Mammary epithelial cell (primary cell): Measurements from ENCODE around the gene MYL4.

Source experiments
- CTCF ChIP-seq, 2 donors: IDR thresholded peaks in 1 of 2; conservative IDR thresholded peaks in 1 of 2; 2 replicates each; pipeline ENCODE4 v1.5.1; 2011 to 2012; ENCODE audit warnings: inconsistent platforms in 2 of 2, low read length in 2 of 2, mild to moderate bottlenecking in 2 of 2, control low read depth in 1 of 2, low read depth in 1 of 2; ENCODE audit not compliant: insufficient read depth in 1 of 2; ENCODE audit errors: extremely low read depth in 1 of 2
- EZH2 ChIP-seq: IDR thresholded peaks from 2 replicates; pipeline ENCODE4 v1.6.1; 2012; ENCODE audit warnings: low read length, inconsistent platforms, borderline replicate concordance

GRCh38 chr17:47199627-47200324, 9.4 kb upstream of the MYL4 start:
- no peak for TF ChIP-seq CTCF (conservative IDR thresholded peaks at IDR 0.05 in 1 of 2, IDR thresholded peaks at IDR 0.05 in 1 of 2; ENCODE audit: extremely low read depth in 1 of 2, insufficient read depth in 1 of 2, low read depth in 1 of 2, low read length in 2 of 2)
- no peak for TF ChIP-seq EZH2
